Ammon's horn (tissue), 1 donor: Measurements from ENCODE around the gene HDHD5.
"Not testable (repeated sequence)": the region's sequence is repeated elsewhere in the genome, so short reads cannot be mapped to it uniquely, and the experiment has no call there.

Experiments used
- DNase-seq: peaks from one replicate; pipeline ENCODE4 v3.0.0-alpha.2; 2016; ENCODE audit warnings: low spot score

HDHD5 gene

DNA sequence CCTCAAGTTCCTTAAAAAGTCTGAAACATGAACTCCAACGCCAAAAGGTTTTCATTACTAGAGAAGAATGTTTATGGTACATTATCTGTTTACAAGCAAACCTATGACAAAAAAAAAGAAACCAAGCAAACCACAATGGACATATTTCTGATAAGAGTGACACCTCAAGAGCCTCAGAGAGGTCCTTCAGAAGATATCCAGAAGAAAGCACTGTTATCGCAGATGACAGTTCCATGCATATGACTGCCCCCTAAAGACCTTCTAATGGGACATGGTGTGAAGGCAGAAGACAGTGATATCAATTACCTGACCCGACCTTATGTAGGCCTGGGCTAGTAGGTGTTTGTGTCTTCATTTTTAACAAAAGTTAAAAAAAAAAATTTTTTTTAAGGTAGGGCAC lies 3.1 kb downstream of the HDHD5 start:
- DNase-seq, result no peak

DNA sequence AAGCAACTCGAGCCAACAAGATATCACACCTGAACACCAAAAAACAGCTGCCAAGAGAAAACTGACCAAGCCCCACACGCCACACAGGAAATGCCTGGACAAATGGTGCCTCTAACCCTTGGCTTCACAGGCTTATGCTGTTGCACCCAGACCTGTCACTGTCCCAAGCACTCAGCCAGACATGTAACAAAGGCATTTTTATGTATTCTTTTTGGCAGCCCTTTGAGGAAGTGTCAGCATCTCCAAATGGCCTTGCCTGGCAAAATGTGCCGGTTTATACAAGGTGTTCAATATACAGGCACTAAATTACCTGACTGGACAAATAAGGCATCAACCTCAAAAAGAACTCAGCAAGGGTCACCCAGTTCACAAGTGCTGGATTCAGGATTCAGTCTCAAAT lies 6.1 kb downstream of the HDHD5 start:
- DNase-seq, result no peak

DNA sequence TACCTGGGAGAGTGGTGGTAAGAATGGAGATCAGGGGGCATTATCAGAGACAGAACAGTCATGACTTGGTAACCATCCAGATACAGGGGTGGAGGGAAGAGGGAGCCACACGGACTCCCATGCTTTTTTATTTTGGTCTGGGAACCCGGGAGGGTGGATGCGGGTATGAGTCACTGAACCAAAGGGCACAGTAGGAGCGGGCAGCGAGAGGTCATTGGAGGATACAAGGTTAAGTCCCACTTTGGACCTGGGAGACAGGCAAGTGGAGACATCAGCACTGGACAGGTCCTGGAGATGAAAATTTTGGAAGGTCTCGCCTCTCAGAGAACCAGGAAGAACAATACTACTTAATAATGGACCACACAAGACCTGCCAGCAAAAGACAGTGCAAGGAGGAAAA lies 6.7 kb downstream of the HDHD5 start:
- no peak for DNase-seq

DNA sequence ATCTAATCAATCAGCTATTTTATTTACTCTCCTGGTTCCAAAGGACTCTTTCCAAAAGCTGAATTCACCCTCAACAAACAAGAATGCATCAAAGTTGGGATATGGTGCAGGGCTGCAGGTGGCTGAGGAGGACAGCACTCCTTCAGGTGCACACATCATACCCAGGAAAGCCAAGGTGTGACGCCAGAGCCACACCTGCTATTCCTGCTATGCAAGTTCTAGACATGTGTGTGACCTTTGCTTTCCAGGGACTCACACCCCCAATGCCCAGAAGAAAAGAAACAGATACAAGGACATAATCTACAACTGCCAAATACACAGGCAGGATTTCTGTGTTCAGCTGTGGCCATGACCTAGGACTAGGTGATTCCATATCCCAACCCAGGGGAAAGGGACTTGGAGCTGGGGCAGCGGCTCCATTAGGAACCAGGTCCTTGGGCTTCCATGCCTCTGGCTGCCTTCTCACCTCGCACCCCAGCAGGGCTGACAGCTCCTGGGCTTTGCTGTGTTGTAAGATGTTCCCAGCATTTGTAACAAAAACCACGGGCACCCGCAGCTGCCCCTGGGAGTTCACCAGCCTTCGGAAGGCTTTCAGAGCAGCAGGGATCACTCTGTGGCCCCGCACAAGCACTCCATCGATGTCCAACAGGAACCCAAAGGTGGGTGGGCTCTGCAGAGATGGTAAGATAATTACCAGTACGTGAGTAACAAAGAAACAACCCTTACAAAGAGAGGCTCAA lies 9.8 kb downstream of the HDHD5 start:
- no peak for DNase-seq

DNA sequence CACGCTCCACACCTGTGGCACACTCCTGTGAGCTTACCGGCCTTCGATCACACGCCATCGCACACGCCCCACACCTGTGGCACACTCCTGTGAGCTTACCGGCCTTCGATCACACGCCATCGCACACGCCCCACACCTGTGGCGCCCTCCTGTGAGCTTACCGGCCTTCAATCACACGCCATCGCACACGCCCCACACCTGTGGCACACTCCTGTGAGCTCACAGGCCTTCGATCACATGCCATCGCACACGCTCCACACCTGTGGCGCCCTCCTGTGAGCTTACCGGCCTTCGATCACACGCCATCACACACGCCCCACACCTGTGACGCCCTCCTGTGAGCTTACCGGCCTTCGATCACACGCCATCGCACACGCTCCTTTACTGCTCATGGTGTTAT lies 11.6 kb downstream of the HDHD5 start:
- not testable (repeated sequence) for DNase-seq

DNA sequence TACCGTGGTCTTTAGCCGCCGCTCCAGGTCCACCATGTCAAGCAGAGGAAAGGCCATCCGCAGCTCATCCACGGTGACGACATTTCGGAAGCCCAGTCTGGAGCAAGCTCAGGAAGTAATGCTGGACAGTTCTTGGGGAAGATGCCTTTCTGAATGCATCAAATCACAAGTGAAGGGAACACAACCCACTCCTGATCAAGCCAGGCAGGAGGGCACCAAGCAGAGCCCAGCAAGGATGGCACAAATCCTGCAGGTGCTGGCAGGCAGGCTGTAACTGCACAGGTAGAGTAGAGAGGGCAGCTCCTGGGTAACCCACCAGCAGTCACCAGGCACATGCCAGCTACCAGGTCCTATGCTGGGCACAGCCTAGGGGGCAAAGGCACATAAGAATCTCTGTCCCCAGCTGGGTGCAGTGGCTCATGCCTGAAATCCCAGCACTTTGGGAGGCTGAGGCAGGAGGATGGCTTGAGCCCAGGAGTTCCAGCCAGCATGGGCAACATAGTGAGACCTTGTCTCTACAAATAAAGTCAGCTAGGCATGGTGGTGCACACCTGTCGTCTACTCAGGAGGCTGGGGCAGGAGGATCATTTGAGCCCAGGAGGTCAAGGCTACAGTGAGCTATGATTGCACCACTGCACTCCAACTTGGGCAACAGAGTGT lies 13.9 kb downstream of the HDHD5 start:
- DNase-seq, result no peak

DNA sequence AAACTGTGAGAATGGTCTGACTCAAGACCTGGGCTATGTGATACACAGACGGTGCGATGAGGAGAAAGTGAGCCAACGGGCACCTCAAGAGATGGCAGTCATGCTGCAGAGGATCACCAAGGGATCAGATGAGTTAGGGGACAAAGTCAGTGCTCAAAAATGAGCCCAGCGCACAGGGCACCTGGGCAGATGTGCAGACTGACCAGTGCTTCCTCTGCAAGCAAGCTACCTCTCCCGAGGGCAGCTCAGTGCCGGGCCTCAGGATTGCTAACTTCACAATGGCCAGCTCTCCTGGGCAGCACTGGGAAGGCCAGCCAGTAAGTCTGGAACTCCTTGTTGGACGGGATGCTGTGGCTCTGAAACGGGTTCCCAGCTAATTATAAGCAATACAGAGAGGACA lies 15.3 kb downstream of the HDHD5 start:
- no peak for DNase-seq

DNA sequence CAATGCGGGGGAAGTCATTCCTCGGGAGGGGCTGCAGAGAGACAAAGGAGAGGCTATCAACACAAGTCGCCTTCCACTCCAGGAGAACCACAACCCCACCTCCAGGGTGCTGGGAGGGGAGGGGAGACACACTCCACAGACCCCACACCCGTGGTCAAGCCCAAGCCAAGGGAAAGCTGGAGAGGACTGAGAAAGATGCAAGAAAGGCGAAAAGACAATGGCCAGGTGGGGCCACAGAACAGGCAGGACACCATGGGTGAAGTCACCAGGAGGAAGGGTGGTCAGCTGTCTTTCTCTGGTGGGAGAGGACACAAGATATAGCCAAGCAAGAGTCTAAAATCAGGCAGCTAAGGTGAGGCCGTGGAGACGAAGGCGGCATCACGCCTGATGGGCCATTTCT lies 16.0 kb downstream of the HDHD5 start:
- DNase-seq, result no peak

DNA sequence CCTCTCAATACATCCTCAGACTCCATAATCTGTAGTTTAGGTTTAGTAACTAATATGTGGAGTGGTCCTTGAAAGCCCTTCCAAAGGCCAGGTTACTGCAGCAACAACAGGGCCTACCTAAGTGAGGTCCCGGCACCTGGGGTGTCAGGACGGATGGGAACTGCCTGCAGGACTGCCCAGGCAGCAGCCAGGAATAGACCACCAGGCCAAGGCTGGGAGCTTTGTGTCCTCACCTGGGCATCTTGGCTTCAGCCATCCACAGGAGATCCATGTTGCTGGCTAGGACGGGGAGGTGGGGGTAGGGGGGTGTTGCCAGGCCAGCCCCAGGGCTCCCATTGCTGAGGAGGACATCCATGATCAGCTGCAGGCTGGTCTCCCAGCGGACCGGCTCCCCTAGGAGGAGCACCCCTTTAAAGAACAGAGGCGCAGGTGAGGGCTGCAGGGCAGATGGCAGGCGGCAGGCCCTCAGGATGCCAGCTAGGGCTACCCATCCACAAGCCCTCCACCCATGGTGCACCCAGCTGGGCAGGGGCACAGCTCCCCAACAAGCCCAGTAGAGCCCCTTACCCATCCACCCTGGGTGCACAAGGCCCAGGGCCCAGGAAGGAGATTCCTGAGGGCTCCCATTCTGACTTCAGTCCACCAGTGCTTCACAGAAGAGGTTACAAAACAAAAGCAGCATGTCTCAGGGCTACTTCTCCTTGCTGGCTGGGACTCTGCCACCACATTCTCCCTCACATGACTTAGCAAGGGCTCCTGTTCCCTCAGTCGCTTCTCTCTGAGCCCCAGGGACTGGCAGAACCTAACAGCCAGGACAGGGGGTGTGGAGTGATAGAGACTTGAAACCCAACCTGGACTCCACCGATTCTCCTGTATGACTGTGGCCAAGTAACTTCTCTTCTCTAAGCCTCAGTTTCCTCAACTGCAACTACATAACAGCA lies 18.0 kb downstream of the HDHD5 start:
- no peak for DNase-seq

DNA sequence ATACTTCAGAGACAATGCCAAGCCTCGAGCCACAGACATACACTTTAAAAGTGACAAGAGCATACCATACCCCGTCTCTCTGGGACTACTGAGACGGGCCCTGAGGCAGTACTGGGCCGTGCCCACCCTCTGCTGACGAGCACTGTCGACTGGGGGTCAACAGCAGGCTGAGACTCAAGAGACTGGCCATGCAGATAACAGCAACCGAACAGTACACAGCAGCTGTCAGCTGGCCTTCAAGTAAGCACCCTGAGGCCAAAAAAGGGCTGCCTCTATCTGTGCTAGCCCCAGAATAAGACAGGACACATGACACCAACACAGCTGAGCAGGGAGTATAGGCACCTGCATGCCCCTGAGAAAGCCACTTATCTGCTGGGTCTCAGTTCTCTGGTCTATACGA lies 19.1 kb downstream of the HDHD5 start:
- no peak for DNase-seq

DNA sequence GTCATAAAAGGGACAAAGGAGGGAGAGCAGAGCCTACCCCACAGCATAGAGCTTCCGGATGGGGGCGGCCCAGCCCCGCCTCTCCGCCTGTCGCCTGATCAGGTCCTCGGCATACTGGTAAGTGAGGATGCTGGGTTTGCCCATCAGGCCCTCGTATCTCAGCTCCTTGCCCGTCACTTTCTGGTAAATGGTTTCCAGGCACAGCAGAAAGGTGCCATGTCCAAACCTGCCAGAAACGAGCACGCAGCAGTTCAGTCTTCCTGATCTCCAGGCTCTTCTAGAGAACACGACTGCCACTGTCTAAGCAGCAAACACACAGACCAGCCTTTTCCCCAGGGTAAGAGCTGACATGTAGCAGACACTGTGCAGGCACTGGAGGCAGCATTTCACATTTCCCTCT lies 20.6 kb downstream of the HDHD5 start:
- DNase-seq, result peak; percentile 39

DNA sequence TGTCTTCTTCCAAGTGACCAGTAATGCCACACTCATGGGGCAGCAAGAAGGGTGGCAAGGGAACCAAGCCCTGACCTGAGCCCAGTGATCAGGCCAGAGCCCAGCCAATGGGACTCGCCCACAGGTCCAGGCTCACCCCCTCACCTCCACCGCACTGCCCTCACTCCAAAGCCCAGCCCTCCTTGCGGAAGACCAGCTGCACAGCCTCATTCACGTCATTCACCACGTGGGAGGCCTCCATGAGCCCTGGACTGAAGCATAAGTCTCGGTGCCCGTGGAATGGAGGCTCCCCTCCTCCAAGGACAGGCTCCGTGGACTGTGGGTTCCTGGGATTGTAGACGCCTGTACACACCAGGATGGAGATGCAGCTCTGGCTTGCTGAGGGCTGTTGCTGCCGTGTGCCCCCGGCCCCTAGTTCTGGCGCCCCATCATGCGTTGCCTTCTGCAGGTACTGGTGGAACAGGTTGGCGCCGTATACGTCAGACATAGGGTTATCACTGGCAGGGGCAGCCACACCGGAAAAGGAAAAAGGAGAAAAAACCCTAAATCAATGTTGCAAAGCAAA lies 21.1 kb downstream of the HDHD5 start:
- no peak for DNase-seq

DNA sequence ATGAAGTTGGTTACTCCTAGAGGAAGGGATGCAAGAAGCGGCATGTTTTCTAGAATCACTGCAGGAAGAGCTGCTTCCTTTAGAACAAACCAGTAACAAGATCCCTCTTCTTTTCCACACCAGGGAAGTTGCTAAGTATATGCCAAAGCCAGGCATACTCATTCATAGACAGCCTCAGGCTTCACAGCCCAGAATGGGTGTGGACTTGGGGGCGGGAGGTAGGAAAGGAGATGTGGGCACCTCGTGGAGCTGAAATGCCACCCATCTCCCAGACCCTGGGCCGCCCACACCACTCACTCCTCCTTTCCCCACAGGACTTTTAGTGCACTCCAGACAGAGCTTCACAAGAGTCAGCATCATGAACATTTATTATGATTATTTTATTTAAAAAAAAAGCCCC lies 21.9 kb downstream of the HDHD5 start:
- no peak for DNase-seq

DNA sequence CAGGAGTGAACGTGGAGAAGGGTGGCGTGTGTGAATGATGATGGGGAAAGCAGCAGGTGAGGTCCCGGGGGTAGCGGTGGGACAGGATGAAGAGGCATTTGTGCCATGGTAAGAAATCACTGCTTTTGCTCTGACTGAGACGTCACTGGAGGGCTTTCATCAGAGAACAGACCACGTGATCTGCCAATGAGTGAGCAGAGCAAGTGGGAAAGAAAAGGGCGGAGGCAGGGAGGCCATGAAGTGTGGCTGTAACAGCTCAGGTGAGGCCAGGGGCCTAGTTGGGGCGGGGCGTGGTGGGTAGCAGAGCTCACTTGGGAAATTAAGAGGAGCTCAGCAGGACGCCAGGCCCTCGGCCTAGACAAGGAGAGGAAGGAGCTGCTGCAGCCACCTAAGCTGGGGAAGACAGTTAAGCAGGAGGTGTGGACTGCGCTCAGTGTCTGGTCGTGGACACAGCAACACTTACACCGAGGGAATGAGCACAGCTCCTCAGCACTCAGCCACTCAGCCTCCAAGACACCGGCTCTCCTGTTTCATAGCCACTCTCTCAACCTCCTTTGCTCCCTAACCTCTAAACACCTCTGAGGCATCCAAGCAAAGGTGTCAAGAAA lies 23.8 kb downstream of the HDHD5 start:
- DNase-seq, result no peak

DNA sequence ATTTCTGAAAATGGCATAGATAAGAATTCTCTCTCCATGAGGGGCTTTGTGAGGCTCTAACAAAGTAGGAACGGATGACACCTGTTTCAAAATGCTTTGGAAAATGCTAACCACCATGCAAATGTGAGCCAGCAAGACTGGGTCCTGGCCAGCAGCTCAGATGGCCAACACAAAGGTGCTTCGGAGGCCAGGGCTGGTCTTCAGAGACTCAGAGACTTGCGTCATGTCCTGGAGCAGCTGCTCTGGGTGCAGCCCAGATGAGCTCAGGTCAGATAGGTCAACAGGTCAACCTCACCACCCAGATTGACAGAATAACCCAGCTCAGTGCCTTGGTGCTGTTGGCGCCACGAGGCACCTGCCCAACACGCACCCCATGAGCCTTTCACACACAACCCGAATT lies 25.9 kb downstream of the HDHD5 start:
- no peak for DNase-seq

DNA sequence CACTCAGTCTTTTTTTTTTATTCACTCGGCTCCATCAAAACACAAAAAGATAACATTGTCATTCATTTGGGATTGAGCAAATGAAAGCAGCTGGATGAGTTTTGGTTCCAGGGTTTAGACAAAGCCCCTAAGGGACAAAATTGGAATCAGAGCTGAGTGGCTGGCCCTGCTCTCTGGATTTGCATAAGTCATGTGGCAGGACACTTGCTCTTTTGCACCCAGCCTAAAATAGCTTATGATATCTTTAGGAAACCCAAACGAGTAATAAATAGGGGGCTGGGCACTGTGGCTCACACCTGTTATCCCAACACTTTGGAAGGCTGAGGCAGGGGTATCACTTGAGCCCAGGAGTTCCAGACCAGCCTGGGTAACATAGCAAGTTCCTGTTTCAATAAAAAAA lies 27.0 kb downstream of the HDHD5 start:
- no peak for DNase-seq

DNA sequence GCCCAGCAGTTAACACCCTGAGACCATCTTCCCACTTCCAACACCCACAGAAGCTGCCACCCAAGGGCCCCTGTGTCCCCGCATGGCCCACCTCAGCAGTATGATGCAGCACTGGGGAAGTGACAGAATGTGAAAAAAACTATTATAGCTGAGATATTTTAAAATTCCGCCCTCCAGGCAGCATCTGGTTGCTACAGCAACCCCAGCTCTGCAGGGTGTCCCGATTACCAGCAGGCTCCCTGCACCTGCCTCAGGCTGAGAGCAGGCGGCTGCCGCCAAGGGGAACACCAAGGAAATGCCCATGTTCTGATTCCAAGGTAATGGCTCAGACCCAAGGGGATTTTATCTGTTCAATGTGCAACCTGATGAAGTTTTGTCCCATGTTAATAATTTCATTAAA lies 27.4 kb downstream of the HDHD5 start:
- peak; percentile 58 for DNase-seq

DNA sequence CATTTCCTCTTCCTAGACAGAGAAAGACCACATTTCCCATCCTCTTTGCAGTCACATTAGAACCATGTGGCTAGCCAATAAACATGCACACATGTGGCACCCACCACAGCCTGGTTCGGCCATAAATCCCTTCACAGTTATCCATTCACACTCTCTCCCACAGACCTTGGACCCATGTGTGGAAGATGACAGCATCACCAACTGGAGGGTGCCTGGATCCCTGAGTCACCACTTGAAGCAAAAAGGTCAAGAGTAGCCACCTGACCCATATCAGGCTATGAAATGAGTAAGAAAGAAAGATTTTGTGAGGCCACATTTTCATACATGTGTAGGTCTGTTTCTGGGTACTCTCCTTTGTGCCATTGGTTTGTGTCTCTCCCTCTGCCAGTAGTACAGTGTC lies 28.9 kb downstream of the HDHD5 start:
- no peak for DNase-seq

DNA sequence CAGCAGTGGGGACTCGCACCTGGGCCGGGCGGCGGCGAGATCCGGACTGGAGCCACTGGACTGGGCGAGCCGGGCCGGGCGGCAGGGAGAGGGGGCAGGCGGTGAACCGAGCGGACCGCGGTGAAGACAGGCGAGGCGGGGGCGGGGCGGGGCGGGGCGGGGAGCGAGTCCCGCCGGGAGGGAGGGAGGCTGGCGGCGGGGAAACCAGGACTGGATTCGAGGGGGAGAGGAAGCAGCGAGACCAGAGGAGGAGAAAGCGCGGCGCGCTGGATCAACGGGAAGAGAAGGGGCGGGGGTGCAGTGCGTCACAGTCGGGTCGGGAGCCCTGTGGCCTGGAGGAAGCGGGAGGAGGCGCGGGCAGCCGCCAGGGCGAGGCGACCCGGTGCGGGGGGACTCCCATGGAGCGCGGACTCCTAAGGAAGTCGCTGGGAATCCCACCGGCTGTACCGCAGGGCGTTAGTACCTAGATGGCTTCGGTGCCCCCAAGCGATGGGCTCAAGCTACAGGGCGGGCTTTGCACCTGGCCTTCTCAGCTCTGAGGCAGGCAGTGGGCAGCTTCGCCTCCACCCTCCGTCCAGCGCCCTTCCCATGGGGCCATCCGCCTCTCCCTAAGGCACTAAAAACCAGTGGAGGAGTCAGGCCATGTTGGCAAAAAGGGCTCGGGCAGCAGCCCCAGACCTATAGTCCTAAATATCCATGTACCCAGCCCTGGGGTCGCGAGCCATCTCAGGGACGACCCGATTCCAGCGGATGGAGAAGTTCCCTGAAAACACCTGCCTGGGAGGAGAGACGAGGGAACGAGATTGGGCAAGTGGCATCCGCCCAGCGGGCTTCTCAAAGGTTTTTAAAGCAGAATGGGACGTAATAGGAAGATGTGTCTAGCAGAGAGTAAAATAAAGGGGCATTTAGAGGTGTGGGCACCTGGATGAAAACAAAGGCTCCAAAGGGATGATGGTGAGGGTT lies 37.6 kb downstream of the HDHD5 start, which contains the start of gene TMEM121B:
TSS of gene TMEM121B (minus strand) at position 128 of the 963 bp plus-strand sequence. CDS start 233 bp downstream, outside the sequence.
- peak; percentile 84 for DNase-seq

DNA sequence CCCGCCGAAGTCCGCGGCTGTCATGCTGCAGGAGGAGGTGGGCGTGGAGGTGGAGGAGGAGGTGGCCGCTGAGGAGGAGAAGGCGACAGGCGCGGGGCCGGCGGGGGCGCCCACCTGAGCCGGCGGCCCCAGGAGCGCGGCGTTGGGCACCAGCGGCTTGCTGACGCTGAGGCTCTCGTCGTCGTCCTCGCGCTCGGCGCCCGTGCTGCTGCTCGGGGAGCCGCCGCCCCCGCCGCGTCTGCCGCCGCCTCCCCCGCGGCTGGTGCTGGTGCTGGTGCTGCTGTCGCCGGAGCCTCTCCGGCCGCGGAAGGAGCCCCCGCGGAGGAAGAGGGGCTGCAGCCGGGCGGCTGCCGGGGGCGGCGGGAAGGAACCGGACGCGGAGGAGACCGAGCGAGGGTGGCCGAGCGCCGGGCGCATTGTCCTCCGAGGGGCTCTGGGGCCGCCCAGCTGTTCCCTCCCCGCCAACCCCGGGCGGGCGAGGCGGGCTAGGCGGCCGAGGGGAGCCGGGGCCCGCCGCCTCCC lies 38.3 kb downstream of the HDHD5 start:
- peak; percentile 44 for DNase-seq
